HUES6 (cell line): Measurements from ENCODE around the gene NLRP3.

Experiments used
- H3K27ac ChIP-seq: 2 replicates; pipeline ENCODE4 v1.7.0; 2013; ENCODE audit warnings: low read depth, mild to moderate bottlenecking, low read length, inconsistent platforms
- H3K27me3 ChIP-seq: 2 replicates; pipeline ENCODE4 v1.6.1; 2013; ENCODE audit warnings: low read length; ENCODE audit not compliant: control insufficient read depth, insufficient read depth
- H3K36me3 ChIP-seq: 2 replicates; pipeline ENCODE4 v1.6.1; 2013; ENCODE audit warnings: low read length; ENCODE audit not compliant: control insufficient read depth, insufficient read depth
- H3K4me1 ChIP-seq: 2 replicates; pipeline ENCODE4 v1.6.1; 2013; ENCODE audit warnings: low read length; ENCODE audit not compliant: control insufficient read depth, insufficient read depth
- H3K4me3 ChIP-seq: 2 replicates; pipeline ENCODE4 v1.5.1; 2013; ENCODE audit warnings: low read depth, low read length
- H3K9ac ChIP-seq: one replicate; pipeline ENCODE4 v1.6.1; 2013; ENCODE audit warnings: mild to moderate bottlenecking, low read length
- H3K9me3 ChIP-seq: 2 replicates; pipeline ENCODE4 v1.6.1; 2013; ENCODE audit warnings: low read depth, low read length; ENCODE audit not compliant: control insufficient read depth, insufficient read depth

The NLRP3 gene

GRCh38 chr1:247417831-247418230 is 1.9 kb downstream of the NLRP3 start:
- Histone ChIP-seq H3K4me3 (no peak overlapping the region), H3K27ac (no peak overlapping the region), H3K9me3 (no peaks in the 10 kb centered on the region), H3K9ac (no peak overlapping the region), H3K36me3 (no peaks in the 10 kb centered on the region), H3K4me1 (no peaks in the 10 kb centered on the region), H3K27me3 (no peaks in the 10 kb centered on the region)

DNA sequence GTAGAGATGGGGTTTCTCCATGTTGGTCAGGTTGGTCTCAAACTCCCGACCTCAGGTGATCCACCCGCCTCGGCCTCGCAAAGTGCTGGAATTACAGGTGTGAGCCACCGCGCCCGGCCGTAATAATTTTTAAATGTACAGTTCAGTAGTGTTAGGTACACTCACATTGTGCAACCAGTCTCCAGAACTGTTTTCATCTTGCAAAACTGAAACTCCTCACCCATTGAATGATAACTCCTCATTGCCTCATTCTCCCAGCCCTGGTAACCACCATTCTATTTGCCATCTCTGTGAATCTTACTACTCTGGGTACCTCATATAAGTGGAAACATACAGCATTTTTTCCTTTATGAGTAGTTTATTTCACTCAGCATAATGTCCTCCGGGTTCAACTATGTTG is 3.4 kb downstream of the NLRP3 start:
- H3K9me3 ChIP-seq = no peaks in the 10 kb centered on the region
- H3K4me3 ChIP-seq = no peak overlapping the region
- H3K36me3 ChIP-seq = no peaks in the 10 kb centered on the region
- no peak overlapping the region for H3K9ac ChIP-seq
- no peaks in the 10 kb centered on the region for H3K4me1 ChIP-seq
- no peaks in the 10 kb centered on the region for H3K27me3 ChIP-seq
- no peak overlapping the region for H3K27ac ChIP-seq

- Histone ChIP-seq H3K9me3 (no peaks in the 10 kb centered on the region), H3K27ac (no peak overlapping the region), H3K36me3 (no peaks in the 10 kb centered on the region), H3K4me3 (no peak overlapping the region), H3K27me3 (no peaks in the 10 kb centered on the region), H3K9ac (no peak overlapping the region), H3K4me1 (no peaks in the 10 kb centered on the region)
These were observed 5.1 kb downstream of the NLRP3 start for GRCh38 chr1:247421074-247421473.

GRCh38 chr1:247429496-247429895 is 13.5 kb downstream of the NLRP3 start:
- no peaks in the 10 kb centered on the region for H3K27me3 ChIP-seq
- H3K9ac ChIP-seq = no peak overlapping the region
- no peaks in the 10 kb centered on the region for H3K9me3 ChIP-seq
- H3K27ac ChIP-seq = no peak overlapping the region
- H3K4me3 ChIP-seq = no peak overlapping the region
- H3K36me3 ChIP-seq = no peaks in the 10 kb centered on the region
- H3K4me1 ChIP-seq = no peaks in the 10 kb centered on the region

DNA sequence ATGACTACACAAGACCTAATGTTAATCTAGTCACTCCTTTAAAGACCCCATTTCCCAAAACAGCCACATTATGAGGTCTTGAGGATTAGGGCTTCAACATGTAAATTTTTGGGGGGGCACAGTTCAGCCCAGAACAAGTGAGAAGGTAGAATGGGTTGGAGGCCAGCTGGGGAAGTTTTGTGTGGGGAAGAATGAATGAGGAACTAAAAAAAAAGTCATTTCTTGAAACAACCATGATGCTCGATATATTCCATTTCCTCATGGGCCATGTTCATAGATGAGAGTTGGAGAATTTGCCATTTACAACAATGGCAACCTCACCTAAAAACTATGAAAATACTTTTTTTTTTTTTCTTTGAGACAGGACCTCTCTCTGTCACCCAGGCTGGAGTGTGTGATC is 14.5 kb downstream of the NLRP3 start:
- Histone ChIP-seq H3K27ac (no peak overlapping the region), H3K27me3 (no peaks in the 10 kb centered on the region), H3K36me3 (no peaks in the 10 kb centered on the region), H3K9ac (no peak overlapping the region), H3K4me3 (no peak overlapping the region), H3K4me1 (no peaks in the 10 kb centered on the region), H3K9me3 (no peaks in the 10 kb centered on the region)

GRCh38 chr1:247431643-247432042 is 15.7 kb downstream of the NLRP3 start:
- Histone ChIP-seq H3K4me1 (no peaks in the 10 kb centered on the region), H3K4me3 (no peak overlapping the region), H3K36me3 (no peaks in the 10 kb centered on the region), H3K27me3 (no peaks in the 10 kb centered on the region; the same call in 1 of the 2 replicates), H3K9me3 (no peaks in the 10 kb centered on the region), H3K27ac (no peak overlapping the region), H3K9ac (no peak overlapping the region)

GRCh38 chr1:247434005-247434404 is 18.0 kb downstream of the NLRP3 start:
- no peaks in the 10 kb centered on the region for H3K36me3 ChIP-seq
- no peaks in the 10 kb centered on the region for H3K9me3 ChIP-seq
- H3K27me3 ChIP-seq = no peaks in the 10 kb centered on the region; the same call in 1 of the 2 replicates
- H3K4me3 ChIP-seq = no peak overlapping the region
- no peak overlapping the region for H3K9ac ChIP-seq
- no peak overlapping the region for H3K27ac ChIP-seq
- no peaks in the 10 kb centered on the region for H3K4me1 ChIP-seq

DNA sequence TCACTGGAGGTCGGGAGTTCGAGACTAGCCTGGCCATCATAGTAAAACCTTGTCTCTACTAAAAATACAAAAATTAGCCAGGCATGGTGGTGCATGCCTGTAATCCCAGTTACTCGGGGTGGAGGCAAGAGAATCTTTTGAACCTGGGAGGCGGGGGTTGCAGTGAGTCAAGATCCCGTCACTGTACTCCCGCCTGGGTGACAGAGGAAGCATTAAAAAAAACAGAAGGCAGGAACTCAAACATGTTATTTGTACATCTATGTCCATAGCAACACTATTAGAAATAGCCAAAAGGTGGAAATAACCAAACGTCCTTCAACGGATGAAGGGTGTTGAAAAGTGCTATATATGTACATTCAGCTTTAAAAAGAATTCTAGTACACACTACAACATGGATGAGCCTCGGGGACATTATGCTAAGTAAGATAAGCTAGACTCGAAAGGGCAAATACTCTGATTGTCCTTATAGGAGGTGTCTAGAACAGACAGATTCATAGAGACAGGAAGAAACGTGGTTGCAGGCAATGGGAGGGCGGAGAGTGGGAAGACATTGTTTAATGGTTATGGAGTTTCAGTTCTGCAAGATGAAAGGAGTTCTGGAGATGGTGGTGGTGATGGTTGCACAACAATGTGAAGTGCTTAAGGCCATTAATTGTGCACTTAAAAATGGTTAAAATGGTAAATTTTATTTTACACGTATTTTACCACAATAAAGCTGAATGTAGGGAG is 19.2 kb downstream of the NLRP3 start:
- Histone ChIP-seq H3K4me3 (no peak overlapping the region), H3K4me1 (no peaks in the 10 kb centered on the region), H3K36me3 (no peaks in the 10 kb centered on the region), H3K9me3 (no peaks in the 10 kb centered on the region), H3K9ac (no peak overlapping the region), H3K27ac (no peak overlapping the region), H3K27me3 (no peaks in the 10 kb centered on the region; the same call in 1 of the 2 replicates)

- Histone ChIP-seq H3K27me3 (no peaks in the 10 kb centered on the region; the same call in 1 of the 2 replicates), H3K9ac (no peak overlapping the region), H3K27ac (no peak overlapping the region), H3K36me3 (no peaks in the 10 kb centered on the region), H3K4me1 (no peaks in the 10 kb centered on the region), H3K9me3 (no peaks in the 10 kb centered on the region), H3K4me3 (no peak overlapping the region)
These were observed 19.8 kb downstream of the NLRP3 start for GRCh38 chr1:247435759-247436147.

GRCh38 chr1:247437551-247438505 is 21.9 kb downstream of the NLRP3 start:
- H3K27ac ChIP-seq = no peak overlapping the region
- H3K36me3 ChIP-seq = no peaks in the 10 kb centered on the region
- H3K4me1 ChIP-seq = no peaks in the 10 kb centered on the region
- no peak overlapping the region for H3K9ac ChIP-seq
- no peaks in the 10 kb centered on the region; the same call in 1 of the 2 replicates for H3K27me3 ChIP-seq
- H3K9me3 ChIP-seq = no peaks in the 10 kb centered on the region
- no peak overlapping the region for H3K4me3 ChIP-seq

DNA sequence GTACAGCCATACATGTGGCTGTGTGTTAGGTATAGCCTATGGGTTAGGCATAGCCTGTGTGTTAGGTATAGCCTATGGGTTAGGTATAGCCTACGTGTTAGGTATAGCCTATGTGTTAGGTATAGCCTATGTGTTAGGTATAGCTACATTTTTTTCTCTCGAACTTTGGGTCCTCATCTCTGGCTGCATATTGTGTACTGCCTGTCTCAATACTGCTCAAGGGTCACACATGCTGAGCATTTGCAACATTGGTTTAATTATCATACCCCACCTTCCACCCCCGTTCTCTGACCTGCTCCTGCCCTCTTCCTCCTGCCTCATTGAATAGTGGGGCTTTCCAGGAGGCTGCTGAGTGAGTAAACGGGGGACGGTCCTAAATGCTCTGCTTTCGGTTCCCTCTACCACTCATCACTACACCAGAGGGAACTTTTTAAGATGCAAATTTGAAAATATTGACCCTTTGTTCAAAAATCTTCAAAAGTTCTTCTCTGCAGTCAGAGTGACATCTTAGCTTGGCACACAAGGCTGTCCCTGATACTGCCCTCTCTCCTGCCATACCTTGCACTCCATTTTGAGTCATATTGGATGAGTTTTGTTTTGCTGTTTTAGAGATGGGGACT is 24.1 kb downstream of the NLRP3 start:
- H3K9ac ChIP-seq = no peak overlapping the region
- H3K9me3 ChIP-seq = no peaks in the 10 kb centered on the region
- H3K4me1 ChIP-seq = no peaks in the 10 kb centered on the region
- no peak overlapping the region for H3K4me3 ChIP-seq
- H3K27ac ChIP-seq = no peak overlapping the region
- no peaks in the 10 kb centered on the region; the same call in 1 of the 2 replicates for H3K27me3 ChIP-seq
- no peaks in the 10 kb centered on the region for H3K36me3 ChIP-seq
